ENCODE measurements around the gene FZR1. TPM values are rescaled to one million over a fixed set of nuclear protein-coding genes. Genes with fewer than 3 reads are reported as not detected.
"Not testable (repeated sequence)": the region's sequence is repeated elsewhere in the genome, so short reads cannot be mapped to it uniquely, and the experiment has no call there.

Gene FZR1
- total RNA-seq, 1 experiment from 2014 or later = 59.1 TPM

- H3K27me3 Mint-ChIP-seq (ENCODE audit: insufficient read depth, unreplicated experiment) = no peaks in the 10 kb centered on the region
- ChIA-PET POLR2A (no interaction called here), CTCF (interaction anchor here (0.5 kb wide), 1 partner anchor 322 kb away, joined by 4 read pairs; no protein-coding TSS in a partner anchor)
- Histone ChIP-seq H3K36me3 (ENCODE audit: control insufficient read depth, insufficient read depth, low read length) (peaks cover 1% of the 10 kb centered on the region; the same call in 1 of the 2 replicates), H3K27me3 (replicated peaks; ENCODE audit: control insufficient read depth, insufficient read depth, low read length) (no peaks in the 10 kb centered on the region), H3K4me3 (ENCODE audit: low read depth, low read length) (no peak overlapping the region; the same call in 1 of the 2 replicates), H3K4me1 (no peaks in the 10 kb centered on the region; the same call in 1 of the 2 replicates), H3K9me3 (no peaks in the 10 kb centered on the region)
- peaks cover 35% of the 10 kb centered on the region for H3K36me3 Mint-ChIP-seq (ENCODE audit: insufficient read depth, unreplicated experiment)
- no peaks in the 10 kb centered on the region for H3K9me3 Mint-ChIP-seq (ENCODE audit: unreplicated experiment)
- no peak for DNase-seq
- intact Hi-C loops (cut with micrococcal nuclease; ENCODE audit: unreplicated experiment) = loop anchor here (1.0 kb wide), 1 partner anchor 7 kb away; no protein-coding TSS in a partner anchor
- no peak for TF ChIP-seq CTCF (IDR thresholded peaks at IDR 0.05; ENCODE audit: insufficient read depth in 1 of 2, low read depth in 1 of 2, low read length in 1 of 2, severe bottlenecking in 1 of 2, unreplicated experiment in 1 of 2)
- peak overlapping the region; percentile 94 for H3K27ac Mint-ChIP-seq (ENCODE audit: unreplicated experiment)
- peak overlapping the region; percentile 80 for H3K4me3 Mint-ChIP-seq (ENCODE audit: unreplicated experiment)
- no TSS peak for BruUV-seq (replicated peaks)
- H3K4me1 Mint-ChIP-seq (ENCODE audit: low read depth, unreplicated experiment) = peaks cover 6% of the 10 kb centered on the region
Observed at GRCh38 chr19:3504735-3505134, 1.4 kb upstream of the FZR1 start.

GRCh38 chr19:3506384-3507340 is 551 bp downstream of the FZR1 start:
- intact Hi-C loops (cut with micrococcal nuclease; ENCODE audit: unreplicated experiment) = no loop called here
- DNase-seq = peak in 1 of 2 experiments; percentile 14
- H3K27me3 Mint-ChIP-seq (ENCODE audit: insufficient read depth, unreplicated experiment) = no peaks in the 10 kb centered on the region
- Histone ChIP-seq H3K9me3 (no peaks in the 10 kb centered on the region), H3K27me3 (replicated peaks; ENCODE audit: control insufficient read depth, insufficient read depth, low read length) (no peaks in the 10 kb centered on the region), H3K36me3 (ENCODE audit: control insufficient read depth, insufficient read depth, low read length) (peaks cover 1% of the 10 kb centered on the region; the same call in 1 of the 2 replicates), H3K4me3 (ENCODE audit: low read depth, low read length) (peak overlapping the region; percentile 61), H3K4me1 (no peaks in the 10 kb centered on the region; the same call in 1 of the 2 replicates)
- H3K27ac Mint-ChIP-seq (ENCODE audit: unreplicated experiment) = peak overlapping the region; percentile 84
- H3K4me3 Mint-ChIP-seq (ENCODE audit: unreplicated experiment) = peak overlapping the region; percentile 80
- no peaks in the 10 kb centered on the region for H3K9me3 Mint-ChIP-seq (ENCODE audit: unreplicated experiment)
- BruUV-seq (replicated peaks) = no TSS peak
- CTCF ChIA-PET = interaction anchor here (0.9 to 1.4 kb wide), 2 partner anchors 21 to 37 kb away, joined by 4 to 5 read pairs; no protein-coding TSS in a partner anchor
- no peaks in the 10 kb centered on the region for H3K4me1 Mint-ChIP-seq (ENCODE audit: low read depth, unreplicated experiment)
- H3K36me3 Mint-ChIP-seq (ENCODE audit: insufficient read depth, unreplicated experiment) = peaks cover 29% of the 10 kb centered on the region
- POLR2A ChIA-PET = interaction anchor here (0.6 kb wide), 1 partner anchor 317 kb away, joined by 3 read pairs; no protein-coding TSS in a partner anchor
- no peak for TF ChIP-seq CTCF (IDR thresholded peaks at IDR 0.05; ENCODE audit: insufficient read depth in 1 of 2, low read depth in 1 of 2, low read length in 1 of 2, severe bottlenecking in 1 of 2, unreplicated experiment in 1 of 2)

GRCh38 chr19:3507371-3508120 is 1.4 kb downstream of the FZR1 start:
- H3K27me3 ChIP-seq (replicated peaks; ENCODE audit: control insufficient read depth, insufficient read depth, low read length) = no peaks in the 10 kb centered on the region
- peaks cover 1% of the 10 kb centered on the region for H3K36me3 ChIP-seq (ENCODE audit: control insufficient read depth, insufficient read depth, low read length)
- no peaks in the 10 kb centered on the region for H3K27me3 Mint-ChIP-seq (ENCODE audit: insufficient read depth, unreplicated experiment)
- no peak for DNase-seq
- no TSS peak for BruUV-seq (replicated peaks)
- no peaks in the 10 kb centered on the region for H3K4me1 Mint-ChIP-seq (ENCODE audit: low read depth, unreplicated experiment)
- ChIA-PET CTCF (interaction anchor here (0.9 to 1.4 kb wide), 2 partner anchors 22 to 38 kb away, joined by 4 to 5 read pairs; no protein-coding TSS in a partner anchor), POLR2A (interaction anchor here (0.6 kb wide), 1 partner anchor 318 kb away, joined by 3 read pairs; no protein-coding TSS in a partner anchor)
- no peak for TF ChIP-seq CTCF (IDR thresholded peaks at IDR 0.05; ENCODE audit: insufficient read depth in 1 of 2, low read depth in 1 of 2, low read length in 1 of 2, severe bottlenecking in 1 of 2, unreplicated experiment in 1 of 2)
- H3K4me1 ChIP-seq = no peaks in the 10 kb centered on the region; the same call in 1 of the 2 replicates
- intact Hi-C loops (cut with micrococcal nuclease; ENCODE audit: unreplicated experiment) = no loop called here
- H3K4me3 ChIP-seq (ENCODE audit: low read depth, low read length) = peak overlapping the region; percentile 61
- peak overlapping the region; percentile 80 for H3K4me3 Mint-ChIP-seq (ENCODE audit: unreplicated experiment)
- H3K36me3 Mint-ChIP-seq (ENCODE audit: insufficient read depth, unreplicated experiment) = peaks cover 29% of the 10 kb centered on the region
- peak overlapping the region; percentile 84 for H3K27ac Mint-ChIP-seq (ENCODE audit: unreplicated experiment)
- H3K9me3 ChIP-seq = no peaks in the 10 kb centered on the region
- H3K9me3 Mint-ChIP-seq (ENCODE audit: unreplicated experiment) = no peaks in the 10 kb centered on the region

DNA sequence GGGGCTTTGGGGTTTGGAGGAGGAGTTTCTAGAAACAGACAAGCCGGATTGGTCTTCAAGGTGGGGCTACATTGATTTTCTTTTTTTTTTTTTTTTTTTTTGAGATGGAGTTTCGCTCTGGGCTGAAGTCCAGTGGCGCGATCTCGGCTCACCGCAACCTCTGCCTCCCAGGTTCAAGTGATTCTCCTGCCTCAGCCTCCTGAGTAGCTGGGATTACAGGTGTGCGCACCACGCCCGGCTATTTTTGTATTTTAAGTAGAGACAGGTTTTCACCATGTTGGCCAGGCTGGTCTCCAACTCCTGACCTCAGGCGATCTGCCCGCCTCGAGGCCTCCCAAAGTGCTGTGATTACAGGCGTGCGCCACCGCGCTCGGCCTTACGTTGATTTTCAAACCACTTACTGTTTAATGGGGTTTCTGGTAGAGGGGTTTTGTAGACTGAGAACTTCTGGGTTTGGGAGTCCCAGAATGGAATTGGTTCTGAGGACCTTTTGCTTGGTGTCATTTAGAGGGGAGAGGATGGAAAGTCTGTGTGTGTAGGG is 2.1 kb downstream of the FZR1 start:
- H3K4me3 ChIP-seq (ENCODE audit: low read depth, low read length); H3K36me3 ChIP-seq (ENCODE audit: control insufficient read depth, insufficient read depth, low read length); H3K9me3 ChIP-seq; intact Hi-C loops (cut with micrococcal nuclease; ENCODE audit: unreplicated experiment); POLR2A ChIA-PET; H3K9me3 Mint-ChIP-seq (ENCODE audit: unreplicated experiment); H3K4me3 Mint-ChIP-seq (ENCODE audit: unreplicated experiment); H3K27me3 ChIP-seq (replicated peaks; ENCODE audit: control insufficient read depth, insufficient read depth, low read length); CTCF ChIA-PET; H3K4me1 Mint-ChIP-seq (ENCODE audit: low read depth, unreplicated experiment); DNase-seq; H3K27ac Mint-ChIP-seq (ENCODE audit: unreplicated experiment); H3K27me3 Mint-ChIP-seq (ENCODE audit: insufficient read depth, unreplicated experiment); H3K4me1 ChIP-seq: not testable (repeated sequence)
- peaks cover 29% of the 10 kb centered on the region for H3K36me3 Mint-ChIP-seq (ENCODE audit: insufficient read depth, unreplicated experiment)
- BruUV-seq (replicated peaks) = TSS peak; percentile 43

Measured in Caco-2 (cell line).